Activated CD4-positive, CD25-positive, alpha-beta regulatory T cell treated with anti-CD3 and anti-CD28 coated beads, Interleukin-2, amount 50 U/mL, for 16 hours (primary cell): Measurements from ENCODE around the gene OR2A7.
"Not testable (repeated sequence)": the region's sequence is repeated elsewhere in the genome, so short reads cannot be mapped to it uniquely, and the experiment has no call there.

Experiments used
- DNase-seq: peaks from one replicate; pipeline ENCODE4 v3.0.0-alpha.2; 2020; ENCODE audit warnings: low read depth, low spot score

Gene OR2A7

GRCh38 chr7:144264692-144265091, at the start of gene OR2A7:
OR2A7 (minus strand) TSS chr7:144264792; CDS start chr7:144259628, 5,164 bp downstream.
- not testable (repeated sequence) for DNase-seq

GRCh38 chr7:144311872-144312469, 47.4 kb upstream of the OR2A7 start, which contains the start of gene OR2A1:
OR2A1 (plus strand) TSS chr7:144312419; CDS start chr7:144318125, 5,706 bp downstream.
- DNase-seq, result not testable (repeated sequence)

- DNase-seq, result not testable (repeated sequence)
Measured at GRCh38 chr7:144311218-144311617, 46.6 kb upstream of the OR2A7 start.

GRCh38 chr7:144309702-144310101, 45.1 kb upstream of the OR2A7 start:
- DNase-seq, result not testable (repeated sequence)

- DNase-seq, result not testable (repeated sequence)
Measured at GRCh38 chr7:144305156-144305555, 40.6 kb upstream of the OR2A7 start.

GRCh38 chr7:144303607-144304006, 39.0 kb upstream of the OR2A7 start:
- DNase-seq, result not testable (repeated sequence)

- not testable (repeated sequence) for DNase-seq
Measured at GRCh38 chr7:144302578-144303303, 38.1 kb upstream of the OR2A7 start.

- not testable (repeated sequence) for DNase-seq
Measured at GRCh38 chr7:144293794-144294499, 29.4 kb upstream of the OR2A7 start.

- not testable (repeated sequence) for DNase-seq
Measured at GRCh38 chr7:144292384-144293161, 28.0 kb upstream of the OR2A7 start.

- DNase-seq, result not testable (repeated sequence)
Measured at GRCh38 chr7:144291607-144292006, 27.0 kb upstream of the OR2A7 start.

- not testable (repeated sequence) for DNase-seq
Measured at GRCh38 chr7:144287171-144287784, 22.7 kb upstream of the OR2A7 start.

- DNase-seq, result not testable (repeated sequence)
Measured at GRCh38 chr7:144283716-144284115, 19.1 kb upstream of the OR2A7 start.

- not testable (repeated sequence) for DNase-seq
Measured at GRCh38 chr7:144282490-144282889, 17.9 kb upstream of the OR2A7 start.

- DNase-seq, result not testable (repeated sequence)
Measured at GRCh38 chr7:144281981-144282380, 17.4 kb upstream of the OR2A7 start.

GRCh38 chr7:144280010-144280409, 15.4 kb upstream of the OR2A7 start:
- not testable (repeated sequence) for DNase-seq

- not testable (repeated sequence) for DNase-seq
Measured at GRCh38 chr7:144275281-144275680, 10.7 kb upstream of the OR2A7 start.

- DNase-seq, result not testable (repeated sequence)
Measured at GRCh38 chr7:144269188-144269587, 4.6 kb upstream of the OR2A7 start, which contains the start of gene CTAGE8. CTAGE8 (minus strand) TSS chr7:144269288; CDS start chr7:144269250, 38 bp downstream.

- DNase-seq, result not testable (repeated sequence)
Measured at GRCh38 chr7:144262128-144262527, 2.5 kb downstream of the OR2A7 start.

GRCh38 chr7:144259067-144259466, 5.5 kb downstream of the OR2A7 start:
- not testable (repeated sequence) for DNase-seq

- DNase-seq, result no peak
Measured at GRCh38 chr7:144256112-144256511, 8.5 kb downstream of the OR2A7 start.

- DNase-seq, result no peak
Measured at GRCh38 chr7:144255471-144255897, 9.1 kb downstream of the OR2A7 start.
